ENCODE data around the gene POLR3E. TPM values are rescaled to one million over a fixed set of nuclear protein-coding genes. Genes with fewer than 3 reads are reported as not detected.

POLR3E gene
- total and polyA plus RNA-seq, 4 donors, result 16.0 to 42.9 (median 18.3) TPM

- Histone ChIP-seq H3K9ac (ENCODE audit: low read depth in 1 of 2, low read length in 2 of 2) (no peak overlapping the region), H3K4me1 (ENCODE audit: control insufficient read depth in 4 of 4, insufficient read depth in 4 of 4, low read length in 3 of 4) (peaks cover 0 to 5% (median 3%) of the 10 kb centered on the region in 4 donors), H3K27ac (ENCODE audit: low read depth in 1 of 2, low read length in 2 of 2) (no peak overlapping the region), H3K36me3 (ENCODE audit: control insufficient read depth in 4 of 4, insufficient read depth in 3 of 4, low read depth in 1 of 4, low read length in 3 of 4) (peaks cover 10 to 72% (median 19%) of the 10 kb centered on the region in 4 donors), H3K27me3 (ENCODE audit: control insufficient read depth in 4 of 4, insufficient read depth in 4 of 4, low read length in 3 of 4) (no peaks in the 10 kb centered on the region), H3K9me3 (ENCODE audit: control insufficient read depth in 4 of 4, low read length in 3 of 4) (no peaks in the 10 kb centered on the region), H3K4me3 (ENCODE audit: low read depth in 1 of 3, low read length in 3 of 3) (no peak overlapping the region)
- WGBS, result 95% methylated on average over 11 of the region's 11 CpGs
- DNase-seq (ENCODE audit: low spot score), result no peak
- TF ChIP-seq NR2F2 (IDR thresholded peaks at IDR 0.05), result no peak
- TF ChIP-seq TAF1 (conservative IDR thresholded peaks at IDR 0.05), result no peak
- no peak for TF ChIP-seq MAX (IDR thresholded peaks at IDR 0.05)
- TF ChIP-seq ZBTB33 (IDR thresholded peaks at IDR 0.05), result no peak
- no peak for TF ChIP-seq SP1 (IDR thresholded peaks at IDR 0.05)
- TF ChIP-seq EGR1 (IDR thresholded peaks at IDR 0.05; ENCODE audit: low read depth in 2 of 2), result no peak
- TF ChIP-seq GABPA (IDR thresholded peaks at IDR 0.05 in 1 of 2, conservative IDR thresholded peaks at IDR 0.05 in 1 of 2), result no peak
- no peak for TF ChIP-seq FOXA1 (IDR thresholded peaks at IDR 0.05)
- TF ChIP-seq RXRA (IDR thresholded peaks at IDR 0.05), result no peak
- TF ChIP-seq YY1 (IDR thresholded peaks at IDR 0.05), result no peak
- no peak for TF ChIP-seq REST (IDR thresholded peaks at IDR 0.05)
- TF ChIP-seq CTCF (IDR thresholded peaks at IDR 0.05; ENCODE audit: low read depth, low read length, missing input control), result no peak
- TF ChIP-seq HNF4A (conservative IDR thresholded peaks at IDR 0.05), result no peak
These were observed 24.8 kb downstream of the POLR3E start for GRCh38 chr16:22322021-22322471.

- Histone ChIP-seq H3K4me3 (ENCODE audit: low read depth in 1 of 3, low read length in 3 of 3) (no peak overlapping the region), H3K9ac (ENCODE audit: low read depth in 1 of 2, low read length in 2 of 2) (no peak overlapping the region), H3K36me3 (ENCODE audit: control insufficient read depth in 4 of 4, insufficient read depth in 3 of 4, low read depth in 1 of 4, low read length in 3 of 4) (peaks cover 11 to 73% (median 21%) of the 10 kb centered on the region in 4 donors), H3K27ac (ENCODE audit: low read depth in 1 of 2, low read length in 2 of 2) (no peak overlapping the region), H3K4me1 (ENCODE audit: control insufficient read depth in 4 of 4, insufficient read depth in 4 of 4, low read length in 3 of 4) (no peaks in the 10 kb centered on the region), H3K27me3 (ENCODE audit: control insufficient read depth in 4 of 4, insufficient read depth in 4 of 4, low read length in 3 of 4) (no peaks in the 10 kb centered on the region), H3K9me3 (ENCODE audit: control insufficient read depth in 4 of 4, low read length in 3 of 4) (no peaks in the 10 kb centered on the region)
- DNase-seq (ENCODE audit: low spot score), result no peak
- WGBS, result 96% methylated on average over 17 of the region's 17 CpGs
- TF ChIP-seq RAD21 (IDR thresholded peaks at IDR 0.05), result no peak
- no peak for TF ChIP-seq NR2F2 (IDR thresholded peaks at IDR 0.05)
- TF ChIP-seq EGR1 (IDR thresholded peaks at IDR 0.05; ENCODE audit: low read depth in 2 of 2), result no peak
- no peak for TF ChIP-seq FOXA1 (IDR thresholded peaks at IDR 0.05)
- TF ChIP-seq ATF3 (IDR thresholded peaks at IDR 0.05), result no peak
- no peak for TF ChIP-seq MAX (IDR thresholded peaks at IDR 0.05)
- TF ChIP-seq REST (IDR thresholded peaks at IDR 0.05), result no peak
- no peak for TF ChIP-seq HNF4A (conservative IDR thresholded peaks at IDR 0.05)
- no peak for TF ChIP-seq JUND (IDR thresholded peaks at IDR 0.05)
- TF ChIP-seq HNF4G (IDR thresholded peaks at IDR 0.05), result no peak
- no peak for TF ChIP-seq GABPA (IDR thresholded peaks at IDR 0.05 in 1 of 2, conservative IDR thresholded peaks at IDR 0.05 in 1 of 2)
- TF ChIP-seq TAF1 (conservative IDR thresholded peaks at IDR 0.05), result no peak
- no peak for TF ChIP-seq SP1 (IDR thresholded peaks at IDR 0.05)
- TF ChIP-seq RXRA (IDR thresholded peaks at IDR 0.05), result no peak
- no peak for TF ChIP-seq ZBTB33 (IDR thresholded peaks at IDR 0.05)
These were observed 25.5 kb downstream of the POLR3E start for GRCh38 chr16:22322741-22323140.
